Parathyroid adenoma (tissue), 2 donors: ENCODE data around the gene TMEM200B.
"Not testable (repeated sequence)": the region's sequence is repeated elsewhere in the genome, so short reads cannot be mapped to it uniquely, and the experiment has no call there.

Experiments used
- H2AFZ ChIP-seq: fragments of 300-600 bp; sonication (generic); one replicate; pipeline ENCODE4 v1.7.0; 2017; ENCODE audit warnings: antibody characterized with exemption, mild to moderate bottlenecking
- H3K27ac ChIP-seq: fragments of 300-600 bp; sonication (generic); one replicate; pipeline ENCODE4 v1.7.0; 2017
- H3K27me3 ChIP-seq: fragments of 300-600 bp; sonication (generic); one replicate; pipeline ENCODE4 v1.7.0; 2017; ENCODE audit warnings: low read length; ENCODE audit not compliant: control insufficient read depth, insufficient read depth
- H3K36me3 ChIP-seq: fragments of 300-600 bp; sonication (generic); one replicate; pipeline ENCODE4 v1.7.0; 2017; ENCODE audit warnings: low read length; ENCODE audit not compliant: control insufficient read depth, insufficient read depth
- H3K4me1 ChIP-seq: fragments of 300-600 bp; sonication (generic); one replicate; pipeline ENCODE4 v1.7.0; 2017; ENCODE audit warnings: control low read depth
- H3K4me2 ChIP-seq: fragments of 300-600 bp; sonication (generic); one replicate; pipeline ENCODE4 v1.7.0; 2017; ENCODE audit warnings: low read length
- H3K4me3 ChIP-seq: fragments of 300-600 bp; sonication (generic); one replicate; pipeline ENCODE4 v1.7.0; 2017; ENCODE audit warnings: low read depth, low read length
- H3K79me2 ChIP-seq: fragments of 300-600 bp; sonication (generic); one replicate; pipeline ENCODE4 v1.7.0; 2017; ENCODE audit warnings: control low read depth
- H3K9ac ChIP-seq: fragments of 300-600 bp; sonication (generic); one replicate; pipeline ENCODE4 v1.7.0; 2017; ENCODE audit warnings: mild to moderate bottlenecking
- H3K9me3 ChIP-seq: fragments of 300-600 bp; sonication (generic); one replicate; pipeline ENCODE4 v1.7.0; 2017; ENCODE audit warnings: low read length; ENCODE audit not compliant: control insufficient read depth
- TF ChIP-seq, protein P1 (sequence below): fragments of 300-600 bp; sonication (generic); IDR thresholded peaks from one replicate; pipeline ENCODE4 v1.7.0; 2017; ENCODE audit warnings: antibody characterized with exemption, mild to moderate bottlenecking
- donor health status: primary hyperparathyroidism.

The TMEM200B gene

DNA sequence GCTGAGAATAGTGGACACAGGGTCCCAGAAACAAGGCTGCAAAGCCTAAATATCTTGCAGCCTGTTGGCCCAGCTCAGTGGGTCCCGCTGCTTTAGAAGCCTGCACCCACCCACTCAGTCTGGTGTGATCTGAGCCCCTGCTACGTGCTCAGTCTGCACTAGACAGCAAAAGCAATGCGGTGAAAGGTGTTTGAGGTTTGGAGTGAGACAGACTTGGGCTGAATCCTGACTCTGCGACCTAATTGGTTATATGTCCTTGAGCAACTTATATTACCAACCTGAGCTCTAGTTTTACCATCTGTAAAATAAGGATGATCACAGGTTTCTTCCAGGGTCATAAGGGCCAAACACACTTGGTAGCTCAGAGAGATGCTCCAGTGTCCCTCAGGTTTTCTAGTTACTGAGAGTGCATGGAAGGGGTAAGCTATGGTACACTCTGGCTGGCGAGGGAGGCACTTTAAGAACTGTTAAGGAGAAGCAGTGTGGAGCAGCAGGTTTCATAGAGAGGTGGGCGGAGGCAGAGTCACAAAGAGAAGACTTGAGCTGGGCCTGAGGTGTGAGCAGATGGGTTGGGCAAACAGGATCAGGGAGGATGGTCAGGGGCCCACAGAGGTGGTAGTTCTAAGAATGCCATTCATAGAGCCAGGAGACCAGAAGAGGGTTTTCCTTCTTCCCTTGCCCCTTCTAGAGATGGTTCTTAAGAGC, 10.1 kb downstream of the TMEM200B start:
- TF ChIP-seq, protein P1, sequence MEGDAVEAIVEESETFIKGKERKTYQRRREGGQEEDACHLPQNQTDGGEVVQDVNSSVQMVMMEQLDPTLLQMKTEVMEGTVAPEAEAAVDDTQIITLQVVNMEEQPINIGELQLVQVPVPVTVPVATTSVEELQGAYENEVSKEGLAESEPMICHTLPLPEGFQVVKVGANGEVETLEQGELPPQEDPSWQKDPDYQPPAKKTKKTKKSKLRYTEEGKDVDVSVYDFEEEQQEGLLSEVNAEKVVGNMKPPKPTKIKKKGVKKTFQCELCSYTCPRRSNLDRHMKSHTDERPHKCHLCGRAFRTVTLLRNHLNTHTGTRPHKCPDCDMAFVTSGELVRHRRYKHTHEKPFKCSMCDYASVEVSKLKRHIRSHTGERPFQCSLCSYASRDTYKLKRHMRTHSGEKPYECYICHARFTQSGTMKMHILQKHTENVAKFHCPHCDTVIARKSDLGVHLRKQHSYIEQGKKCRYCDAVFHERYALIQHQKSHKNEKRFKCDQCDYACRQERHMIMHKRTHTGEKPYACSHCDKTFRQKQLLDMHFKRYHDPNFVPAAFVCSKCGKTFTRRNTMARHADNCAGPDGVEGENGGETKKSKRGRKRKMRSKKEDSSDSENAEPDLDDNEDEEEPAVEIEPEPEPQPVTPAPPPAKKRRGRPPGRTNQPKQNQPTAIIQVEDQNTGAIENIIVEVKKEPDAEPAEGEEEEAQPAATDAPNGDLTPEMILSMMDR, result no peak
- H3K4me3 ChIP-seq, result no peak overlapping the region
- H3K79me2 ChIP-seq, result no peaks in the 10 kb centered on the region
- no peak overlapping the region for H3K9ac ChIP-seq
- no peaks in the 10 kb centered on the region for H3K9me3 ChIP-seq
- no peak overlapping the region for H3K4me2 ChIP-seq
- H3K4me1 ChIP-seq, result no peaks in the 10 kb centered on the region
- no peaks in the 10 kb centered on the region for H3K36me3 ChIP-seq
- H3K27me3 ChIP-seq, result no peaks in the 10 kb centered on the region
- no peak overlapping the region for H2AFZ ChIP-seq
- no peak overlapping the region for H3K27ac ChIP-seq

GRCh38 chr1:29112705-29113412, 10.8 kb downstream of the TMEM200B start:
- Histone ChIP-seq H3K36me3 (no peaks in the 10 kb centered on the region), H3K27me3 (no peaks in the 10 kb centered on the region), H3K4me1 (no peaks in the 10 kb centered on the region), H3K27ac (no peak overlapping the region), H3K4me2 (no peak overlapping the region), H3K9ac (no peak overlapping the region), H3K79me2 (no peaks in the 10 kb centered on the region), H2AFZ (no peak overlapping the region), H3K4me3 (no peak overlapping the region), H3K9me3 (no peaks in the 10 kb centered on the region)
- TF ChIP-seq, protein P1, result no peak

GRCh38 chr1:29108041-29108440, 15.7 kb downstream of the TMEM200B start:
- not testable (repeated sequence) for H3K27me3 ChIP-seq, H3K4me3 ChIP-seq, H3K36me3 ChIP-seq, H3K79me2 ChIP-seq, H3K9ac ChIP-seq, H3K9me3 ChIP-seq, H3K27ac ChIP-seq, H3K4me1 ChIP-seq, H3K4me2 ChIP-seq, H2AFZ ChIP-seq

DNA sequence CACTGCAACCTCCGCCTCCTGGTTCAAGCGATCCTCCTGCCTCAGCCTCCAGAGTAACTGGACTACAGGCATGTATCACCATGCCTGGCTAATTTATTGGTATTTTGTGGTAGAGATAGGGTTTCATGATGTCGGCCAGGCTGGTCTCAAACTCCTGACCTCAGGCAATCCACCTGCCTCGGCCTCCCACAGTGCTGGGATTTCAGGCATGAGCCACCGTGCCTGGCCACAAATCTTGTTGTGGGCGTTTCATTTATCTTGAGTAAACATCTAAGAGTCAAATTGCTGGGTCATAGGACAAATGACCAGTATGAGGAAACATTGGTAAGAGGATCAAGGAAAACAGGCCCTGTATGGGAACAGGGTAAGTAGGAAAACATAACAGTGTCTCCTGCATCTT, 17.9 kb downstream of the TMEM200B start:
- TF ChIP-seq, protein P1, result no peak
- H3K27me3 ChIP-seq, result no peaks in the 10 kb centered on the region

DNA sequence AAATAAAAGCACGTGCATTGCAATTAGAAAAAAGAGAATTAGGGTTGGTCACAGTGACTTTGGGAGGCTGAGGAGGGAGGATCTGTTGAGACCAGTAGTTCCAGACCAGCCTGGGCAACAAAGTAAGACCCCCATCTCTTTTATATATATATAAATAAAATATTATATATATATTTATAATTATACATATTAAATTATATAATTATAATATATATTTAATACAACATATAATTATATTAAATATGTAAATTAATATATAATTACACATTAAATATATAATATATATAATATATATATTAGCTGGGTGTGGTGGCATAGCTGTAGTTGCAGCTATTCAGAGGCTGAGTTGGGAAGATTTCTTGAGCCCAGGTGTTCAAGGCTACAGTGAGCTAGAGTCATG, 23.2 kb downstream of the TMEM200B start:
- H3K4me1 ChIP-seq, result no peaks in the 10 kb centered on the region
- no peaks in the 10 kb centered on the region for H3K27me3 ChIP-seq
- no peaks in the 10 kb centered on the region for H3K36me3 ChIP-seq
- no peak overlapping the region for H3K4me2 ChIP-seq
- H3K4me3 ChIP-seq, result no peak overlapping the region
- no peak overlapping the region for H2AFZ ChIP-seq
- H3K27ac ChIP-seq, result no peak overlapping the region
- no peaks in the 10 kb centered on the region for H3K79me2 ChIP-seq
- TF ChIP-seq, protein P1, result no peak
- H3K9ac ChIP-seq, result no peak overlapping the region
- no peaks in the 10 kb centered on the region for H3K9me3 ChIP-seq

More for the DNA sequence above, 17.9 kb downstream of the TMEM200B start:
- no peak overlapping the region for H3K4me2 ChIP-seq
- H3K4me3 ChIP-seq, result no peak overlapping the region
- H3K4me1 ChIP-seq, result no peaks in the 10 kb centered on the region
- no peaks in the 10 kb centered on the region for H3K79me2 ChIP-seq
- H3K36me3 ChIP-seq, result no peaks in the 10 kb centered on the region
- H2AFZ ChIP-seq, result no peak overlapping the region
- H3K9ac ChIP-seq, result no peak overlapping the region
- H3K9me3 ChIP-seq, result no peaks in the 10 kb centered on the region
- no peak overlapping the region for H3K27ac ChIP-seq
